HEK293 (cell line): ENCODE results near the gene AMOTL2.

ENCODE experiments used
- CTCF ChIP-seq: fragments of 450-650 bp; formaldehyde crosslinking; IDR thresholded peaks from 2 replicates; pipeline ENCODE4 v1.5.1; 2016; ENCODE audit warnings: missing biosample characterization, missing genetic modification characterization
- SCRT1 ChIP-seq: fragments of 450-650 bp; formaldehyde crosslinking; IDR thresholded peaks from 2 replicates; pipeline ENCODE4 v1.5.1; 2016; ENCODE audit warnings: missing biosample characterization, missing genetic modification characterization, borderline replicate concordance
- WT1 ChIP-seq: fragments of 450-650 bp; formaldehyde crosslinking; IDR thresholded peaks from 2 replicates; pipeline ENCODE4 v1.5.1; 2016; ENCODE audit warnings: missing biosample characterization, missing genetic modification characterization
- ZBTB7A ChIP-seq: fragments of 450-650 bp; formaldehyde crosslinking; IDR thresholded peaks from 2 replicates; pipeline ENCODE4 v1.5.1; 2016; ENCODE audit warnings: low read depth, missing biosample characterization, missing genetic modification characterization
- ZFP37 ChIP-seq: fragments of 450-650 bp; formaldehyde crosslinking; IDR thresholded peaks from 2 replicates; pipeline ENCODE4 v1.5.1; 2016; ENCODE audit warnings: missing biosample characterization, missing genetic modification characterization
- ZNF155 ChIP-seq: fragments of 450-650 bp; formaldehyde crosslinking; IDR thresholded peaks from 2 replicates; pipeline ENCODE4 v1.5.1; 2016; ENCODE audit warnings: missing biosample characterization, missing genetic modification characterization
- ZNF398 ChIP-seq: fragments of 450-650 bp; formaldehyde crosslinking; IDR thresholded peaks from 2 replicates; pipeline ENCODE4 v1.5.1; 2017; ENCODE audit warnings: missing biosample characterization, missing genetic modification characterization
- ZNF549 ChIP-seq: fragments of 450-650 bp; IDR thresholded peaks from 2 replicates; pipeline ENCODE4 v1.5.1; 2018; ENCODE audit warnings: missing biosample characterization, missing genetic modification characterization, mild to moderate bottlenecking, inconsistent platforms, moderate library complexity
- ZNF629 ChIP-seq: fragments of 450-650 bp; formaldehyde crosslinking; IDR thresholded peaks from 2 replicates; pipeline ENCODE4 v1.5.1; 2017; ENCODE audit warnings: missing biosample characterization, missing genetic modification characterization
- ZNF660 ChIP-seq: fragments of 450-650 bp; IDR thresholded peaks from 2 replicates; pipeline ENCODE4 v1.5.1; 2018; ENCODE audit warnings: missing biosample characterization, mild to moderate bottlenecking, missing genetic modification characterization
- ZSCAN4 ChIP-seq: fragments of 450-650 bp; formaldehyde crosslinking; IDR thresholded peaks from 2 replicates; pipeline ENCODE4 v1.5.1; 2017; ENCODE audit warnings: missing biosample characterization, missing genetic modification characterization

GRCh38 chr3:134334901-134335280 lies 39.4 kb downstream of the AMOTL2 start:
- TF ChIP-seq ZNF549 (tag by site-specific recombination) (no peak), CTCF (tag by site-specific recombination) (no peak), ZNF155 (tag by site-specific recombination) (no peak), ZSCAN4 (tag by site-specific recombination) (no peak), WT1 (tag by site-specific recombination) (no peak), ZNF398 (tag by site-specific recombination) (no peak), ZFP37 (no peak), SCRT1 (tag by site-specific recombination) (no peak), ZNF629 (tag by site-specific recombination) (no peak), ZBTB7A (tag by site-specific recombination) (no peak), ZNF660 (no peak)
